Amniotic stem cell (primary cell): ENCODE results near the gene NXPH1.

Source experiments
- DNase-seq: peaks from one replicate; lab custom pipeline; 2025; lab: John Stamatoyannopoulos, UW

NXPH1 gene

GRCh38 chr7:8433477-8434289 is at the start of gene NXPH1:
TSS of gene NXPH1 (plus strand) at chr7:8433609.
- DNase-seq, result no peak

DNA sequence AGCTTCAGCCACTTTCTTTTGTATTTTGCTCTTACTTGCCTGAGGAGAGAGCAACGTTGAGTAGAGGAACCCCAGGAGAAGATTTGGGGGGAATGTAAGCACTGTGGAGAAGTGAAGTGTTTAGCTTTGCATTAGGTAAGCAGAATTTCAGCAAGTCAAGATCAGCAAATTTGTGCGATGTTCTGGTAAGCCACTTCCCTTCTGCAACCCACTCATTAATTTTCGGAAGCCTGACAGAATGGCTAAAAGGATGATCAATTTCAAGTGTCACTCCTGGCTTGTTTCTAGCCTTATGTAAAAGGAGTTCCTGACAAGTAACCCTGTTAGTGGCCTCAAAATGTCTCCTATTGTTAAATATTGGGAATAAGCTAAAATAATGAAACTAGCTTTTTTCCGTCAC is 48.5 kb upstream of the NXPH1 start:
- no peak for DNase-seq

GRCh38 chr7:8386926-8387550 is 46.4 kb upstream of the NXPH1 start:
- no peak for DNase-seq

GRCh38 chr7:8387551-8388256 is 45.7 kb upstream of the NXPH1 start:
- no peak for DNase-seq

DNA sequence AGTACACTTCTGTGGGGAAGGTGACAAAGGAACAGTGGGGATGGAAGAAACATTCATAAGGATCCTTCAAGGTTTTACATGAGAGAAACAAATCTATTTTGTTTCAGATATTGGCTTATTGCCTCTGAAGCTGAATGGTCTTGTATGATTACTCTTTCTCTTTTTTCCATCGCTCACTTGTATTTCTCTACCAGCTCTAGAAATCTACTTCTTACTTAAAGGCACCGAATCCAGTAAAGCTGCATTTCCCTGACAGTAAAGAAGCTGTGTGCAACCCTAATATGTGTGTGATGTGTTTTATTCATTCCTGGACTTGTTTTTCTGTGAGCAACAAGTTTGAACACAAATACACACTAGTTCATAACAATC is 45.2 kb upstream of the NXPH1 start:
- DNase-seq, result no peak

GRCh38 chr7:8389593-8390261 is 43.7 kb upstream of the NXPH1 start:
- DNase-seq, result no peak

DNA sequence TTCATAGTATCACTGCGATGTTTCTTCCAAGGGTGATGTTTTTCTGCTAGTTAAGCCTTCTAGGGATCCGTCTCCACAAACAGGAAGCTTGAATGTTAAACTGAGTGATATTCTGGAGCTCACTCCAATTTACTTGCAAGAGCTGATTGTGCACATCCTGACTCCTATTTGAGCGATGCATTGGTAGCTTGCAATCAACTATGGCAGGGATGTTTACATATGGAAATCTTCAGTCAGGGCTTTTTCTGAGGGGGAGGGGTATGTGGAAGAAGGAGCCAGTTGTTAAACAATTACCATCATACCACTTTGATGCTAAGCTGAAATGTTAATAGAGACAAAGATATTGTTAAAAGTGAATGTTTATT is 43.2 kb upstream of the NXPH1 start:
- DNase-seq, result no peak

- DNase-seq, result no peak
Observed at GRCh38 chr7:8391353-8392062, 41.9 kb upstream of the NXPH1 start.

- no peak for DNase-seq
Observed at GRCh38 chr7:8396294-8396693, 37.1 kb upstream of the NXPH1 start.

DNA sequence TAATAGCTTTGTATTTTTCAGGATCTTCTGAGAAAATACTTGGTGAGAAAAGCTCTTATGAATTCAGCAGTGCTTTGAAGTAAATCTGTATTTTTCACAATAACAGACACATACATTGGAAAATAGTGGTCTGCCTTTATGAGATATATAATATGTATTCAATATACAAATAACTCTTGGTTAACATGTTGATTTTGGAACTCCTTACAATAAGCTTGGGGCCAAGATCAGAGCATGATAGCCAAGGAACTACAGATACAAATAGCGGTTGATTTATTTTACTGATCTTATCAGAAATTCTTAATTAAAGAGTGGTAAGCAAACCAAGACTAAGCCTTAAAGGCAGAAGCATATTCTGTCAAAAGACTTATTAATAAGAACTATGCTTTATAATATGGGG is 24.5 kb upstream of the NXPH1 start:
- DNase-seq, result no peak

- no peak for DNase-seq
Observed at GRCh38 chr7:8411103-8411502, 22.3 kb upstream of the NXPH1 start.

- DNase-seq, result no peak
Observed at GRCh38 chr7:8413600-8413999, 19.8 kb upstream of the NXPH1 start.

DNA sequence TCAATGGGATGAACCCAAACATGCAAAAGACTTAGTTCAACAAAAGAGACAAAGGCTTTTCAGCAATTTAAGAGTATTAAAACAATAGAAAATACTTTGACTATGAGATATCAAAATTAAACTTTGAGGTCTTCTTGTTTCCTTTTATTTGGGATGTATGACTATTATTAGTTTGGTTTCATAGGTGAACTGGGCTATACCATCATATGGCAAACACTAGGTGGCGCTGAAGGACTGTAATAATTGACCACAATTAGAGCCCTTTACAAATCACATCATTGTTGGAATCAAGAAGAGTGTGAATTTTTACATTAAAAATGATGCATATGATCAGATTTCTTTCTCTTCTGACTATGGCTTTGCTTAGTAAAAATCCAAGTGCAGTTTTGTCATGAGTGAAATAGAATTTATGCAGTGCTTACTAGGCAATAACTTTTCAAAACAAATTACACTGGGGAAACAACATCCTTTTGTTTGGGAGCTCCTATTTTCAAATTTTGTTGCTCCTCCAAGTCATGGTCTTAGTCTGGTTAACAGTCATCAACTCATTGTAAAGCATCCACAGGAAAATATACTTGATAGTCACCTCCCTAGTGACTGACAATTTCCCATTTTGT is 14.7 kb upstream of the NXPH1 start:
- DNase-seq, result peak; percentile 28

DNA sequence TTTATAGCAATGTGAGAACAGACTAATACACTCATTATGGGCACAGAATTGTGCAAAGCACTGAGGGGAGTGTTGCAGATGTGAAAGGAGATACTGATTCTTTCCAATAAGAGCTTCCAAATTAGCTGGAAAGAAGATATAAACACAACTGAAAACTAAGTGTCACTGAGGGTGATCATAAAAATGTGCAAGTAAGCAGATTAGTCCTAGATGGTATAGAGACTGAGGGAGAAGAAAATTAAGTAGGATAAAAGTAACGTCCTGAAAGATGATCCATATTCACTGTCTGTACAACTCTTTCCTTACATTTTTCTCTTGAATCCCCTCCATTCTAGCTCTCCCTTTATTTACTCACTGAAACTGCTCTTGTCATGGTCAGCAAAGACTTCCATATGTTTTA is 11.2 kb upstream of the NXPH1 start:
- DNase-seq, result no peak

DNA sequence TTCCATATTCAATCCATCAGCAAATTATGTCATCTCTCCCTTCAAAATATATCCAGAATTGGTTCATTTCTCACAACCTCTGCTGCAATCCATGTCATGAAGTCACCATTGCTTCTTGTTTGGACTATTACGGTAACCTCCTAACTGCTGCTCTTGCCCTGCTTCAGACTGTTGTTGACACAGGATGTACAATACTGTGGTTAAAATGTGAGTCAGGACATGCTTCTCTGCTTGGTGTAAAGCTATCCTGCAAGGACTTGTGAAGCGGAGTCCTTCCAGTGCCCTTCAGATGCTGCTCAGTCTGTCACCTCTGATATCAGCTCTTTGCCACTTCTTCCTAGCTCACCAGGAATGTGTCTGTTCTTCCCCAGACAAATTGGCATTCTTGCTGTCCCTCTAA is 10.4 kb upstream of the NXPH1 start:
- no peak for DNase-seq

- DNase-seq, result no peak
Observed at GRCh38 chr7:8425223-8425622, 8.2 kb upstream of the NXPH1 start.

DNA sequence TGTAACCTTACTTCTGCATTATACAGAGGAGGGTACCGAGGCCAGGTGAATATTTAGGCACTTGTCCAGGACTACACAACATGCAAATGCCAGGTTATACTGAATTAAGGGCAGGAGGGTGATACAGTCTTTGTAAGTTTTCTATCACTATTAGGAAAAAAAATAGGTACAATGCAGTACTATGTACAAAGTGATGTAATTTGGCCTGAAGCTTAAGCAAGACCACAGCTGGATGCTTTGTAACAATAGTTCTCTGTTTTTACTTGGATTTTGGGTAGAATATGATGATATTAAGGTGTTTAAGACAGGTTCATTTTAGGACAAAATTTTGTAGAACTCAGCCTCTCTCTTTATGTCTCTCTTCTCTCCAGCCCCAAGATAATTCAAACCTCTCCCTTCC is 2.8 kb upstream of the NXPH1 start:
- DNase-seq, result no peak

- no peak for DNase-seq
Observed at GRCh38 chr7:8434290-8435002, 1.0 kb downstream of the NXPH1 start.

DNA sequence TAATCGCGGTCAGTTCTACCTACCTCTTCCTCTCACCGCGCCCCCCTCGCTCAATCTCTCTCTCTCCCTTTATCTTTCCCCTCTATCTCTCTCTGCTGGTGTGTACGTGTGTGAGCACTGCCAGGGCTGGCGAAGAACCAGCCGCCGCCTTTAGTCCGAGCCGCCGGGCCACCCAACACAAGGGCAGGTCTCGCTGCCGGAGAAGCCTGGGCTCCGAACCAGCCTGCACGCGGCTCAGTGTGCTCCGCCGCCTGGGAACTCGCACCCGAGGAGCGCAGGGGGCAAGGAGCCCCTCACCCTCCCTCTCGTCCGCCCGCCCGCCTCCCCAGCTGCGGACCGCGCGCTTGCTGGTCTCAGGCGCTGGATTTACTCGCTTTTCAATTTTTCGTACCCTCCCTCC is 1.7 kb downstream of the NXPH1 start:
- no peak for DNase-seq

DNA sequence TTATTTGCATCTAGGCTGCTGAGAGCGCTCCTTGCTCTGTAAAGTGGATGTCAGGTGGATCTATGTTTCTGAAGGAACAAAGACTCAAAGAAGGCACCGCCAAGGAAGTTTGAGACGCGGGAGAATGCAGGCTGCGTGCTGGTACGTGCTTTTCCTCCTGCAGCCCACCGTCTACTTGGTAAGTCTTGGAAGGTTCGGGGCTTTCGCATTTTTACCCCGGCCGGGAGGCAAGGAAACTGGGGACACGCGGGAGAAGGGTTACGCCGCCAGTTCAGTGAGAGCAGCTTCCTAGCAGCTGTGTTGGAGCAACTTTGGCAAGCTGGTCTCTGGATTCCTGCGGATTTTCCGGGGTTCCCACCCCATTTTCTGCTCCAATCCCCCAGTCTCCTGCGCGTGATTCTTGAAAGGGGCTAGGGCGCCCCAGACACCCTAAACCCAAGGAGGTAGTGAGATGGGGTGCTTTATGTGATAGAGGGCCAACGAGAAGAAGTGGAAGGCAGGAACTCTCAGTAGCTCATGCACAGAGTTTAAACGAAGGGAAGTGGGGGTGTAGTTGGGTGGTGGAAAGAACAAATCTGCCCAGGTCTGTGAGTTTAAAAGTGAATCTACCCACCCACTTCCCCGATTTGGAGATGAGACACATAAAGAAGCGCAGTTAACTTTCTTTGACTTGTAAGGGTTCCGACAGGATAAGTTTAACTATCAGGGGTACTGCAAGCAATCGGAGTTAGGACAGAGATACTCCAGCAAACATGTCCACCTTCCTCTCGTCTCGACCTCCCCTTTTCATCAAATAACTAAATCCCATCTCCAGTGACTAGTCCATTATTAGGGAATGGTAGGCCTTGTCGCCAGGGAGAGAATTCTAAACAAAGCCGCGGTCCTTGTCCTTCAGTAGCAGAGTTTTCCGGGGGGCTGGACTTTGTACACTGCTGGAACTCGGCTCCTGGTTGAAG is 2.5 kb downstream of the NXPH1 start:
- DNase-seq, result no peak
